ENCODE measurements around the gene PLCB4. TPM values are rescaled to one million over a fixed set of nuclear protein-coding genes. Genes with fewer than 3 reads are reported as not detected.
A peak's percentile ranks its signal among the peaks of the same experiment; 100 is the strongest.

The PLCB4 gene
- polyA plus RNA-seq, 12 donors, result 4.7 to 8.8 (median 6.4) TPM; not detected in 1

GRCh38 chr20:9177278-9177677 is 108.4 kb downstream of the PLCB4 start:
- DNase-seq, result no peak

GRCh38 chr20:9179193-9179802 is 110.4 kb downstream of the PLCB4 start:
- DNase-seq, result no peak

DNA sequence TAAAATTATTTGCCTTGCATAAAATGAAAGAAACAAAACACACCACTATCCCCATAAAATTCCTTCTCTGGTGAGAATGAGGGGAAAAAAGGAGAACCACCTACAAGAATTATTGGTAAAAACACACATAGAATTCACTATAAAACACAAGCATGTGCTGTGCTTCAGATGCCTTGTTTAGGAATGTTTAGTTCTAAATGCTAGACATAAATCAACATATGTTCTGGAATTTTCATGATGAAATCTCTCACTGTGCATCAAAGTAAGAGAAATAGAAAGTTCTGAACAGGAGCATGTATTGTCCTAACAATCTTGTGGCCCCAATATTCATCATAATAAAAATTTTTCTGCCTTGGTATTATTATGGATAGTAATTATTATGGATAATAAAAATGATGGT is 111.0 kb downstream of the PLCB4 start:
- no peak for DNase-seq

- no peak for DNase-seq
These were observed 111.8 kb downstream of the PLCB4 start for GRCh38 chr20:9180481-9181257.

DNA sequence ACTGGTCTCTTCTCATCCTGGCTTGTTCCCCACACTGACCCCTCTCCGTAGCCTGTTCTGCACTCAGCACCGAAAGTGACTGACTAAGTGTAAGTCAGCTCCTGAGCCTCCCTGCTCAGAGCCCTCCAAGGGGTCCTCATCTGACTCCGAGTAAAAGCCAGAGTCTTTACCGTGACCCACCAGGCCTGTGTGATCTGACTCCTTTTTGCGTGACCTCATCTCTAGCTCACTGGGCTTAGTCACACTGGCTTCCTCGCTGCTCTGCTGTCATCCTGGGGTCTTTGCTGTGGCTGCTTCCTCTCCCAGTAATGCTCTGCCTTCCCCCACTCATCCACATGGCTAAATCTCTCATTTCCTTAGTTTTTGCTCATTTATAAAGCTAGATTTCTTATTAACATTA is 116.6 kb downstream of the PLCB4 start:
- DNase-seq, result no peak

DNA sequence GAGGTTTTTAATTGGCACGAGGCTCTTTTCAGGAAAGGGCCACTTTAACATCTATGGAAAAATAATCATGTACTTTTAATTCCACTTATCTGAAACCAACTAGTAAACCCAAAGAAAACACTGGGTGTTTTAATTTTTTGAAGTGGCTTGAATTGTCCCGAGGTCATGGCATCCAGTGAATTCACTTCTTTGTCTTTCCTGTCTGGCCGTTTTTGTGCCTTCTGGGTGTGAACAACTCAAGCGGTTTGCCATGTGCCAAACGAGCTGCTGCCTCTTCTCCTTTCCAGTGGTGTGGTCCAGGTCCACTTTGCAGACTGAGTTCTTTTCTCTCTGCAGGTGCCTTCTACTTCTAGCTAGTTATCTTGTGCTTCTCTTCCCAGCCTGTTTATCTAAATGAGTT is 117.5 kb downstream of the PLCB4 start:
- no peak for DNase-seq

GRCh38 chr20:9195031-9195430 is 126.1 kb downstream of the PLCB4 start:
- no peak for DNase-seq

DNA sequence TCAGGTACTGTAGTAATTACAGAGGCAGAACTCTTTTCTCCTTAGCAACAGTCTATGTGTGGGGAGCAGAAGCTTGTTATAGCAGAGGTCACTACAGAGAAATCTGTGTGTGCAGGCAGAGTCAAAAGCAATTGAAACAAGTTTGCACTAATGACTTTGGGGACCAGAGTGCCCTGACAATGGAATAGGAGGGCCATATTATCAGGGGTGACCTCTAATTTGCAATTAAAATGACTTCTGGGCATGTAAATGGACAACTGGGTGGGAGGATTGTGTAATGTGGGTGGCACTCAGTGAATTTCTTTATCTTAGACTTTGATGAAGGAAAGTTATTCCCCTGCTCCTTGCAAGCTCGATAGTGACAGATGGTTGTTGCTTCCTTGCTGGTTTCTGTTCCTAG is 127.2 kb downstream of the PLCB4 start:
- DNase-seq, result no peak

DNA sequence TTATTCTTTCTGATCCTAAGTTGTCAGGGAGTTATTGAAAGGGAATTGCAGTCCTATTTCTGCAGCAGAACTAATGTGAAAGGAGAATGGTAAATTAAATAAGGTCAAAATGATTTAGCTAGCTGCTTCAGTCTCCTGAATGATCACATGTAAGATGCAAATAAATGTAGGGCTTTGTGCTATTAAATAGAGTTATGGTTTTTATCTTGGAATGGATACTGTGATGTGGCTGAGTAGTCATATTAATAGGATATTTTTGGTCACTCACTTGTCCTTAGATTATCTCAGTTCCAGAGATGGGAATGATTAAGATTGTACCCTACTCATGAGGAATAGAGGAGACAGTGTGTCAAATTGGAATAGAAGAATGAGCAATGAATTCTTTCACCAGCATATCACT is 129.6 kb downstream of the PLCB4 start:
- no peak for DNase-seq

DNA sequence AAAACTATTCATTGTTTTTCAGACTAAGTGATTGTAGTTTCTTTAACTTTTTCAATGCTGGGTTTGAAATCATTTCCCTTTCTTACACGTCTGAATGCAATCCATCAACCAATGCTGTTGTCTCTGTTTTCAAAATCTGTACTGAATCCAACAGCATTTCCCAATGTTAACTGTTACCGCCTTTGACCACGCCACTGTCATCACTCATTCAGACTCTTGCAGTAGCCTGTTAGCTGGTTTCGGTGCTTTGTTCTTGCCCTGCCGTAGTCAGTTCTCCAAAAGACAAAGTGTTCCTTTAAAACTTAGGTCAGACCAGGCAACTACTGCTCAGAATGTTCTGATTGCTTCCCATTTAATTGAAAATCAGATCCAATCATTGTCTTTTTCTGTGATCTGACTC is 131.3 kb downstream of the PLCB4 start:
- no peak for DNase-seq

DNA sequence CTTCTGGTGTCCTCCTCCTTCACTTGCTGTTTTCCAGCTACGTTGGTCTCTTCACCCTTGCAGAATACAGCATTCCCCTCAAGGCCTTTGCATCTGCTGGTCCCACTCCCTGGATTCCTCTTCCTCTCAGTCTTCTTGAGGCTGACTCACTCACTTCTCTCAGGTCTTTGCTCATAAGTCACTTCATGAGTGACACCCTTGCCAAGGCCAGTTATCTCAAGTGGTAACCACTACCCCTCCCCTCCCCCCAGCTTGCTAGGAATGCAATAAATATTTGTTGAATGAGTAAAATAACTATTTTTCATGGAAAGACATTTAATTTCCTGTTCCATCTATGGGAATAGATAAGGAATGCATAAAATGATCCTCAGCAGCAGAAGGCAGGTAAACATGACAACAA is 131.7 kb downstream of the PLCB4 start:
- no peak for DNase-seq

DNA sequence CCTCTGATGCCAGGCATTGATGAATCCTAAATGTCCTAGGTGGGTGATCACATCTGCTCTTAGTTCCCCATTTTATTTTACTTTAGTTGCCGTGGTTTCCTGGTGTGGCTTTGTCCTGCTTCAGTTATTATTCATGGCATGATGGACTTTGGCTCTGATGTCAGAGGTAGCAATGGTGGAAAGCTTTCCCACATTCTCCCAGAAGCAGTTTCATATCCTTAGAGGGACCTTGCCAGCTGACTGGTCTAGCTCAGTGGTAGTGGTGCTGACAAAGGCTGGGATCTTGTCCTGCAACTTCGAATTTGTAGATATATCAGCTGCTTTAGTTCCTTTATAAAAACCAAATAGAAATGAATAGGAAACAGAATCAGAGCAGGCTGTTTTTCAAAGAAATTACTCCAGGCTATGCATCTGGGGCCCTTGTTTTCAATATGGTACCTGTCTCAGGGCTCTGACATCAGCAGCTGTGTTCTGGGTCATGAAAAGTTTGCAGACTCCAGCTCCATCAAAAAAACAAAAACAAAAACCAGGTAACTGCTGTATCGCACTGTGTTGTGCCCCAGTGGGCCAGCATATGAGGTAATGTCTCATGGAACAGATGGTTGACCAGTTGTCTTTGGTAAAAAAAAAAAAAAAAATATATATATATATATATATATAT is 133.7 kb downstream of the PLCB4 start:
- DNase-seq, result no peak

- no peak for DNase-seq
These were observed 134.2 kb downstream of the PLCB4 start for GRCh38 chr20:9203081-9203447.

- no peak for DNase-seq
These were observed 136.1 kb downstream of the PLCB4 start for GRCh38 chr20:9204979-9205378.

- no peak for DNase-seq
These were observed 137.6 kb downstream of the PLCB4 start for GRCh38 chr20:9206486-9206885.

- DNase-seq, result no peak
These were observed 138.4 kb downstream of the PLCB4 start for GRCh38 chr20:9207253-9207652.

GRCh38 chr20:9210356-9210755 is 141.5 kb downstream of the PLCB4 start:
- DNase-seq, result no peak

GRCh38 chr20:9211016-9211760 is 142.3 kb downstream of the PLCB4 start:
- DNase-seq, result no peak

DNA sequence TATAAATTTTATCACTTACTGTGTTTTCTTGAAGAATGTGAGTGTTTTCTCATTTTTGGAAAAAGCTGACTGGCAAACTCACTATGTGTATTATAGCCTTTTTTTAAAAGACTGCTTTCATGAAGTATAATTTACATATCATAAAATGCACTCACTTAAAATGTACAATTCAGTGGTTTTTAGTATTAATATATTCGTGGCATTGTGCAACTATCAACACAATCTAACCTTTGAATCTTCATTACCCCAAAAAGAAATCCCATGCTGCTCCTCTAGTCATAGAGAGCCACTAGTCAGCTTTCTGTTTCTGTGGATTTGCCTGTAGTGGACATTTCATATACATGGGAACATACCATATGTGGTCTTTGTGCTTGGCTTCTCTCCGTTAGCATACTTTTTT is 143.8 kb downstream of the PLCB4 start:
- DNase-seq, result no peak

DNA sequence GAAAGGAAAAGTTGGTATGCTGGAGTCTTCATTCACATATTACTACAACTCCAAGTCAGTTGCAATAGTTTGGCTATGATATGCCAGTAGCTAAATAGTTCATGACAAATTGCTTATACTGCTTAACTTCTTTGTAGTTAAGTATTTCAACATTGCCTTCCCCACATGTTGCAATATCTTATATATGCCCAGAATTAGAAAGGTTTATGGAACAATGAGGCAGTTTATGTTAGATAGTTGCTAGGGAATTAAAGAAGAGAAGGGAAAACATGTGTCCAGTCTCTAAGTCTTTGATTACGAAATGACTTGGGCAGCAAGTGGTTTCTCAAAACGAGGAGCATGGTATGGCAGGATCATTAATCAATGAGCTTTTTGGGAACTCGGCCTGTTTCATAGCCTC is 145.8 kb downstream of the PLCB4 start:
- peak; percentile 14 for DNase-seq

DNA sequence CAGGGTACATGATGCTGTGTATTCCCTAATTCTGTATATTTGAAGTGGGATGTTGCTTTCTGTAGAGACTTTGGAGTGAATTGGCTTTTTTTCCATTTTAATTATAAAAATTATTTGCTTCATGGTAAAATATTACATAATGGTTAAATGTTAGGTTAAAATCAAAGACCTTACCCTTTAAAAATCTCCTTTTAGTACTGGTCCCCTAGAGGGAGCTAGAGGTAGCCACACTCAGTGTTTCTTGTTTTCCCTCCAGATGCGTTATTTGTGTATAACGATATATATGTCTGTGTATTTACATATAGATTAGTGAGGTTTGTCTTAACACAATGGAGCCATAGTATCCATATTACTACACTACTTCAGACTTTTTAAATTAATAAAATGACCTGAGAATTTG is 146.7 kb downstream of the PLCB4 start:
- DNase-seq, result no peak

DNA sequence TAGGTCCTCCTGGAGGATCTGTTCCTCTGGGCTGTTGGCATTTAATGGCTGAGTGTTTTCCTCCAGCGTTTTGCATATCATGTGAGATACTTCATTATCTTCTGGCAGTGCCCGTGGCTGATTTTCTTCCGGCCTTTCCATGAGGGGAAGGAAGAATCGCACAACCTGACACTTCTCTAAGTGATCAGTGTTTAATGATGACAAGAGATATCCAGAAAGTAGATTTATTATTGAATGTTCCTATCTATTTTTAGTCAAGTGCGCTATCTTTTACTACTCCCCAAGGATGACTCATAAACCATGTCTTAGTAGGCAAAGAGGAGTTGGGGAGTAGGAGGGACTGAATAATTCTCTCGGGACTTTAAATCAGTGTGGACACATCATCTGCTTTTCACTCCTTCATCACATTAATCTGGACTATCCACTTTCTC is 149.7 kb downstream of the PLCB4 start:
- no peak for DNase-seq
